ENCODE measurements around the gene FAM53A. TPM values are rescaled to one million over a fixed set of nuclear protein-coding genes. Genes with fewer than 3 reads are reported as not detected.
"Not testable (repeated sequence)": the region's sequence is repeated elsewhere in the genome, so short reads cannot be mapped to it uniquely, and the experiment has no call there.

The FAM53A gene
- polyA plus RNA-seq, 5 donors = 2.0 to 4.5 (median 2.2) TPM

GRCh38 chr4:1717129-1718094 is 33.3 kb upstream of the FAM53A start:
- DNase-seq = no peak

DNA sequence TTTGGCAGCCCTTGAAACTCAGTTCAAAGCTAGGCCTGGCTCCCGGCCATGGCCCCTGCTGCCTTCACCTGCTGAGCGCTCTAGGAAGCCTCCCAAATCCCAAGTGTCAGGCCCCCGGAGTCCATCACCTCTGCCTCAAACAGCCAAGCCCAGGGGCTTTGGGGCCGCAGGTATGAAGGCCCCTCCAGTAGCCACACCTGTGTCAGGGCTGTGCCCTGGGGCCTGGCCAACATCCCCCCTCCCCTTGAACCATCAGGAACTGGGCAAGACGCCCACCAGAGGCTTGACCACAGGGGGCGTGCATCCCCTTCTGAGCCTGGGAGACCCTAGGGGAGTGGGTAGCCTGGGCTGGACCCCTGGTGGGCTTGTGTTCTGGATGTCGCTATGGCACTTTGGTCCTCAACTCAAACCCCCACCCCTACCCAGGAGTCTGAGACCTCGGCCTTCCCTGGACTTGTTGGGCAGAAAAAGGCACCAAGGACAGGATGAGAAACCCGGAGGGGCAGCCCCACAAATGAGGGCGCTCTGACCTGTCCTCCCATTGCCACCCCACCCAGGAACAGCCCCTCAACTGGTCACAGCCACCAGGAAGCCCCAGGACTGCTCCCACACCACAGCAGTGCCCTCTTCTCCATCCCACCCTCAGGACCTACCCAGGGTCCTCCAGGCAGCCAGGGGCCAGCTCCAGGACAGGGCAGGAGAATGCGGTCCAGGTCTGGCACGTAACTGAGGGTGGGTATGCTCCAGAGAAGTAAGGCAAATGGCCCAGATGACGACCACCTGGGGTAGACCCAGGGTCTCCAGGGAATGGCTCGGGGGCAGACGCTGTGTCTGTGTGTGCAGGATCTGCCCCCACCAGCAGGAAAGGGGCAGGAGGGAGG is 32.2 kb upstream of the FAM53A start:
- no peak for DNase-seq

GRCh38 chr4:1715002-1715758 is 31.1 kb upstream of the FAM53A start:
- no peak for DNase-seq

DNA sequence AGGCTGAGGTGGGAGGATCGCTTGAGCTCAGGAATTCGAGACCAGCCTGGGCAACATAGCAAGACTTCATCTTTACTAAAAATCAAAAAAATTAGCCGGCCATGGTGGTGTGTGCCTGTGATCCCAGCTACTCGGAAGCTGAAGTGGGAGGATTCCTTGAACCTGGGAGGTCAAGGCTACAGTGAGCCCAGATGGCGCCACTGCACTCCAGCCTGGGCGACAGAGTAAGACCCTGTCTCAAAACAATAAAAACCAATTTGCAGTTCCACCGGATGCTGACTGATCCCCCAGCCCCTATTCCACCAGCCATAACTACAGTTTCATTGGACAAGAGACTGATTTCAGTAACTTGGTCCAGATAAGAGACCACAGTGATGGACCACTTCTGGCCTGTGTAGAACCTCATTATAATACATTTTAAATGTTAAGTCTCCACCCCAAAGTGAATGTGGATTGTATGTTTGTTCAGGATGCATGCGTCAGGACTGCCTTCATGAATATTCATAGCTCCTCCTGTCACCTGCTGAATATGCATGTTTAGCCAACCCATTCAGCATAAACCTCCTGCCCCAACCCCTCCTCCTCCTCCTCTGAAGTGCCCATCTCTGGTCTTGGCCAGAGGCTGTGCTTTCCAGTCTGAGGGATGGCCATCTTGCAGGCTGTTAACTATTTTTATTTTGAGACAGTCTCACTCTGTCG is 30.3 kb upstream of the FAM53A start:
- DNase-seq = no peak

- no peak for DNase-seq
Observed at GRCh38 chr4:1713003-1713851, 29.1 kb upstream of the FAM53A start.

DNA sequence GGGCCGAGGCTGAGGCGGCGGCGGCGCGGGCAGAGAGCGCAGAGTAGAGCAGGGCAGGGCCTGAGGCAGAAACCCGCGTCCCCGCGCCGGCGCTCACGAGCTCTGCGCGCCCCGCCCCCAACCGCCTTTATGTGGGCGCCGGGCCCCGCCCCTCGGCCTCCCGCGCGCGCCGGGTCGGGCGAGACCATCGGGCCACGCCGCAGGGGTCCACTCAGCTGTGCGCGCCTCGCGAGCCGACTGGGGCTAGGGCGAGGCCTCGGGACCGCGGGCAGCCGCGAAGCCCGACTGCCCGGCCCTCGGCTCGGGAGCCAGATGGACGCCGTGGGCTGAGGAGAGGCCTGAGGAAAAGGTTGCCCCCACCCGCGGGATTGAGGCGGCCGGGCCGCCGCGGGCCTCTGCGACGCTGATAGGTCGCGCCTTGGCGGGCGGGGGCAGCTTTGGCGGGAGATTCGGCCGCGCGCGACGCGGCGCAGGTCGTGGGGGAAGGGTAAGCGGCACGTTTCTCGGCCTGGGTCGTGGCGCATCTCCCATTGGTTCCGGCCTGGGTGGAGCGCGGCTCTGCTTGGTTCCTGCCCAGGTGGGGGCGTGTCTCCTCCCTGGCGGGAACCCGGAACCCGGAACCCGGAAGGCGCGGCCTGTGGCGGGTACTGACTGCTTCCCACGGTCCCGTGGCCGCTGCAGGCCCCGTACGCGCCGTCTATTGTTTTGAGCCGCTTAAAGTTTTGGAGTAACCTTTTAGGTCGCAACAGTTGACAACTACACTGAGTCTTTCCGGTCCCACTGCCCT is 28.3 kb upstream of the FAM53A start, which contains the start of gene SLBP:
TSS of gene SLBP (minus strand) at position 104 of the 787 bp plus-strand sequence. CDS start 131 bp downstream, outside the sequence.
- peak; percentile 92 for DNase-seq

DNA sequence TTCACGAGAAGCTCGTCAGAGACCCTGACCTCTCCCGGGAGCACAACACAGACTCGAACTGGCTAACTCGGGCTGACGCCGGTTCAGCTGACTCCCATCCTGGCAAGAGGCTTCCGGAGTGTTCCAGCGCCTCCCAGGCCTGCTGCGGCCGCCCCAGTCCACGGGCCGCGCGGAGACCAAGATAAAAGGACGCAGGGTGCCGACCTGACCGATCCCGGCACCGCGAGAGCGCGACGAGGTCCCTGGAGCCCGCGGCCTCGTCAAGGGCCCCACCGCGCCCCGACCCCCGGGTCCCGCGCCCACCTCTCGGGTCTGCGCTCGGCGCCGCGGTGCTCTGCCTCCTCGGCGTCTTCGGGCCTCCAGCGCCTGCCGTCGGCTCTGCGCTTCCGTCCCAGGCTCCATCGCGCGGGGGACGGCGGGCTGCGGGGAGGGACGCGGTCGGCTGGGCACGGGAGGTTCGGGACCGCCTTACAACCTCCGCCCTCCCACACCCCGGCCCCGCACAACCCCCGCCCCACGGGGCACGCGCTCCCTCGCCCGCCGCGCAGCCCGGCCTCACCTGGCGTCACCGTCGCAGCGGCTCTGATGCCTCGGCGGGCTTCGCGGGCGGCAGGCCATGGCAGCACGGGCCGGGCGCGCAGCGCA is 27.6 kb upstream of the FAM53A start:
- no peak for DNase-seq

- no peak for DNase-seq
Observed at GRCh38 chr4:1711055-1711570, 27.0 kb upstream of the FAM53A start.

DNA sequence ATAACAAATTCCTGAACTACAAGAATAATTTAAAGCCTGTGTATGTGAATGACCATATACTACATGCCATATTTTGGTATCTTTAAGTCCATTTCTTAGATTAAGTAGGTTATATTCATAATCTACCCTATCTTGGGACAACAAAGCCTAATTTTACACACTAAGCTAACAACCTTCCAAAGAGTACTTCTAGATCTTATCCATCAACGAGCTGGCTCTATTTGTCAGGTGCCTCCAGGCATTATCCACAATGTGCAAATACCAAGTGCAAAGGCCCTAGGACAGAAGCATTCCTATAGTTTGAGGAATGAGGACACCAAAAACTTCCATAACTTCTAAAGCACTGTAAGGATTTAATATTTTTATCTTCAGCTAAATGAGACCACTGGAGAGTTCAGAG is 24.5 kb upstream of the FAM53A start:
- DNase-seq = no peak

DNA sequence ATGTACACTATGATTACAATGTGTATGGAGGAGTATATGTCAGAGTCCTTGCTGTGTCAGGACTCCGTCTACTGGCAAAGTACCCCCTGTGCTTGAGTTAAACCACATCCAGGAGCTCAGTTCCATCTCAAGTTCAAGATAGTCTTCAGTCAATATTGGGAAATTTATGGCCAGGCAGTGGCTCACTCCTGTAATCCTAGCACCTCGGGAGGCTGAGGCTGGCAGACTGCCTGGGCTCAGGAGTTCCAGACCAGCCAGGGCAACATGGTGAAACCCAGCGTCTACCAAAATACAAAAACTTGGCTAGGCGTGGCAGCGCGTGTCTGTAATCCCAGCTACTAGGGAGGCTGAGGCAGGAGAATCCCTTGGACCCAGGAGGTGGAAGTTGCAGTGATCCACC is 22.2 kb upstream of the FAM53A start:
- DNase-seq = no peak

GRCh38 chr4:1705732-1706131 is 21.6 kb upstream of the FAM53A start:
- DNase-seq = no peak

DNA sequence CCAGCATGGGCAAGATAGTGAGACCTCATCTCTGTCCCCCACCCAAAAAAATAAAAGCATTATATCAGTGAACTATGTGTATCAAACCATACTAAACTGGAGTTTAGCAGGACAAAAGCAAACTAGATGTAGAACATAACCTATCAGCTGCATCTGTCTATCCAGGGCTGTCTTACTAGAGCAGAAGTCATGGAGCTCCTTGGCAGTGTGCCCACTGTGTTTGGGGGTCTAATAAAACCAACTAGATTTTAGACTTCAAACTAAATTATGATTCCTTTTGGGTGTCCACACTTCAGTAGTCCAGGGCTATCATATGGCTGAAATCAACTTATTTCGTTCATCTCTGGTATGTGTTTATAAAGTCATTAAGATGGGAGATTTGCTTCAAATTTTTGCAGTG is 19.8 kb upstream of the FAM53A start:
- DNase-seq = no peak

- DNase-seq = not testable (repeated sequence)
Observed at GRCh38 chr4:1701671-1702070, 17.6 kb upstream of the FAM53A start.

- no peak for DNase-seq
Observed at GRCh38 chr4:1695913-1696312, 11.8 kb upstream of the FAM53A start.

DNA sequence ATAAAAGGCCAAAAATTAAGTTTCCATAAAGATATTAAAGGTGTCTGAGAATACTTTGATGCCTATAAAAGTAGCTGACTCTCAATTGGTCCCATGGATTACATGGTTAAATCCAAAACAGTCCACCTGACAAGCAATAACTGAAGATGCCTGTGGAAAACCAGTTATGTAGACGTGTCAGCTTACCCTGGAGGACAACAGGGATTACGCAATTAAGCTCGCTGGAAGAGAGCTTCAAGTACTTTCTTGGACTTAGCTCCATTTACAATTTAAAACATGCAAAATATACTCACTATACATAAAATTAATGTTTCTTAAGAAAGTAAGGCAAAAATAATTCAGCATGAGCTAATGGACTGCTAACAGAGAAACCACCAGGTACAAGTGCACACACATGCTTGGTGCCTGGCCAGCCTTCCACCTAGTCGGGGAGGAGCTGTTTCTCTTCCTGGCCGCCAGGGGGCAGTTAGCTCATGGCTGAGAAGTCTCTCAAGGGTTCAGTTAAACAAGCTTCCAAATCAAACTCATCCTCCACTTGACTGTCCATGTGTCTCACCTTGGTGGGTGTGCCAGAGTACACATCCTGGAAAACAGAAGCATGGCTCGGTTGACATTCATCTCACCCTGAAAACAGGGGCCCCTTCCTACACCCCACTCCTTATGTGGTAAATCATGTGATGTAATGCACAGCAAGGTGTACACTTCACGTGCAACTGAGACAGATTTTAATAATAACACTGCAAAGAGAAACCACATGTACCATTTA is 9.2 kb upstream of the FAM53A start:
- peak in 1 of 2 donors; percentile 48 for DNase-seq

GRCh38 chr4:1691737-1692373 is 7.7 kb upstream of the FAM53A start:
- DNase-seq = no peak

- no peak for DNase-seq
Observed at GRCh38 chr4:1690698-1691097, 6.6 kb upstream of the FAM53A start.

Measured in right lung (tissue), 5 donors.